Right cardiac atrium (tissue), 5 donors: Measurements from ENCODE around the gene KLK15. TPM values are rescaled to one million over a fixed set of nuclear protein-coding genes. Genes with fewer than 3 reads are reported as not detected.

Experiments used
- ATAC-seq, 2 donors: fragments of 200-7000 bp; cut with Tn5 transposase; one replicate each; pipeline versions ENCODE4 v1.8.0 to v1.9.1; 2020; ENCODE audit warnings: moderate library complexity in 2 of 2, mild to moderate bottlenecking in 1 of 2
- DNase-seq, 3 donors: peaks; one replicate each; pipeline ENCODE4 v3.0.0-alpha.2; 2020
- H3K27ac ChIP-seq: one replicate; pipeline ENCODE4 v1.5.1; 2013; ENCODE audit warnings: mild to moderate bottlenecking, low read length, control low read depth, moderate library complexity
- H3K27me3 ChIP-seq: one replicate; pipeline ENCODE4 v1.6.1; 2013; ENCODE audit not compliant: control insufficient read depth, insufficient read depth
- H3K4me1 ChIP-seq: one replicate; pipeline ENCODE4 v1.6.1; 2013; ENCODE audit warnings: low read length; ENCODE audit not compliant: control insufficient read depth, insufficient read depth
- H3K4me3 ChIP-seq: one replicate; pipeline ENCODE4 v1.5.1; 2013; ENCODE audit warnings: low read length, control low read depth
- H3K9me3 ChIP-seq: one replicate; pipeline ENCODE4 v1.6.1; 2013; ENCODE audit warnings: low read length; ENCODE audit not compliant: control insufficient read depth
- WGBS: extraction: QIAGEN DNeasy Blood & Tissue Kit; methylation state at CpG from one replicate; pipeline ENCODE4 v1.1.7; 2013; 5-methylcytosine and 5-hydroxymethylcytosine counted together
- intact Hi-C, 4 donors: fragments of 100-400 bp; cut with DNase I; formaldehyde crosslinking; loops; one replicate each; pipeline versions ENCODE4 v1.11.0 to v1.14.0; 2022 to 2023
- polyA plus RNA-seq: library from polyadenylated mRNA; stranded (reverse); fragments of 200-250 nt; gene quantifications from one replicate; pipeline ENCODE4 v1.2.3, GENCODE V29; 2013
- total RNA-seq, 4 donors: library from RNA; stranded (reverse); fragmentation: NEBNext Ultra II Directional; extraction: Animal tissue kit (Norgen Biotek cat#: 25700); gene quantifications; one replicate each; pipeline ENCODE4 v1.2.1, GENCODE V29; 2021
- donor health status: healthy with polysubstance abuse.
- donor health status: DM: no; HTN: yes; CAD: no.
- donor health status: DM: no; HTN: no; CAD: no.
- donor health status: DM: no; HTN: yes; CAD: no; lungs with severe emphysema.
- donor health status: DM: yes; HTN: yes; CAD: no.

Gene KLK15
- total and polyA plus RNA-seq, 5 donors = not detected

GRCh38 chr19:50779504-50780457 lies 53.6 kb downstream of the KLK15 start:
- no peaks in the 10 kb centered on the region for H3K9me3 ChIP-seq
- 26% methylated on average over 25 of the region's 25 CpGs for WGBS
- H3K27me3 ChIP-seq = no peaks in the 10 kb centered on the region
- no peak for ATAC-seq
- no peak for DNase-seq
- no peak overlapping the region for H3K4me3 ChIP-seq
- intact Hi-C loops = loop anchor here (5.0 to 10.0 kb wide), 5 partner anchors 242 to 532 kb away; partner anchors contain the start of gene NAPSA (in 1 of the 4)
- H3K27ac ChIP-seq = no peak overlapping the region
- no peaks in the 10 kb centered on the region for H3K4me1 ChIP-seq

DNA sequence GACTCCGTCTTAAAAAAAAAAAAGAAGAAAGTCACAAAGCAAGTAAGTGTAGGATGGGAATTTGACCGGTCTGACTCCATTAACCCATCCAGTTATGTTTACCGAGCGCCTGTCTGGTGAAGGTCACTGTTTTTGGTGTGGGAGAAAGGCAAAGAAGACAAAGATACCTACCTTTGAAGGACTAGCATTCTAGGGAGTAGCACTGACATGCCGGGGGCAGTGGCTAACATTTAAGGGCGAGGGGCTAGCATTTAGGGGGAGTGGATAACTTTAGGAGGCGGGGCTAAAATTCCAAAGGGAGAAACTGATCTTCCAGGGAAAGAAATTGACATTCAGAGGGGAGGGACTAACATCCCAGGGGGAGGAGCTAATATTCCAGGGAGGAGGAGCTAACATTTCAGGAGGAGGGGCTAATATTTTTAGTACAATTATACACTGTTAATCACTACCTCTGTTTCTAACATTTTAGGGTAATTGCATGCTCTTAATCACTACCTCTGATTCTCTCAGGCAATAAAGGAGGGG lies 54.4 kb downstream of the KLK15 start:
- no peak for ATAC-seq
- H3K4me3 ChIP-seq = no peak overlapping the region
- WGBS = 61% methylated on average over 7 of the region's 7 CpGs
- no peak overlapping the region for H3K27ac ChIP-seq
- intact Hi-C loops = loop anchor here in 1 of 4 donors (5.0 kb wide), 1 partner anchor 417 kb away; no protein-coding TSS in a partner anchor
- no peaks in the 10 kb centered on the region for H3K4me1 ChIP-seq
- DNase-seq = no peak
- no peaks in the 10 kb centered on the region for H3K27me3 ChIP-seq
- no peaks in the 10 kb centered on the region for H3K9me3 ChIP-seq

GRCh38 chr19:50777830-50778303 lies 55.5 kb downstream of the KLK15 start:
- H3K4me3 ChIP-seq = no peak overlapping the region
- no peaks in the 10 kb centered on the region for H3K4me1 ChIP-seq
- intact Hi-C loops = loop anchor here in 1 of 4 donors (5.0 kb wide), 1 partner anchor 416 kb away; no protein-coding TSS in a partner anchor
- no peak for DNase-seq
- H3K27me3 ChIP-seq = no peaks in the 10 kb centered on the region
- no peaks in the 10 kb centered on the region for H3K9me3 ChIP-seq
- WGBS = 1% methylated on average over 30 of the region's 30 CpGs
- ATAC-seq = no peak
- H3K27ac ChIP-seq = no peak overlapping the region

GRCh38 chr19:50777261-50777660 lies 56.1 kb downstream of the KLK15 start:
- intact Hi-C loops = loop anchor here in 1 of 4 donors (5.0 kb wide), 1 partner anchor 415 kb away; no protein-coding TSS in a partner anchor
- H3K27me3 ChIP-seq = no peaks in the 10 kb centered on the region
- 38% methylated on average over 4 of the region's 4 CpGs for WGBS
- H3K9me3 ChIP-seq = no peaks in the 10 kb centered on the region
- no peaks in the 10 kb centered on the region for H3K4me1 ChIP-seq
- H3K27ac ChIP-seq = no peak overlapping the region
- DNase-seq (no peak), ATAC-seq (no peak)
- no peak overlapping the region for H3K4me3 ChIP-seq

DNA sequence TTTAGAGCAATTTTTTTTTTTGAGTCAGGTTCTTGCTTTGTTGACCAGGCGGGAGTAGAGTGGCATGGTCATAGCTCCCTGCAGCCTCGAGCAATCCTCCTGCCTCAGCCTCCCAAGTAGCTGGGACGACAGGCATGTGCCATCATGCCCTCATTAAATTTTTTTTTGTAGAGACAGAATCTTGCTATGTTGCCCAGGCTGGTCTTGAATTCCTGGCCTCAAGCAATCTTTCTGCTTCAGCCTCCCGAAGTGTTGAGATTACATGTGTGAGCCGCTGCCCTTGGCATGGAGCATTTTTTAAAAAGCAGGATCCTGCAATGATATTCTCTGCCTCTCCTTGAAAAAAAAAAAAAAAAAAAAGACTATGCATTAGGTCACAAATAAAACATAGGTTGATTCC lies 57.2 kb downstream of the KLK15 start:
- Histone ChIP-seq H3K4me1 (no peaks in the 10 kb centered on the region), H3K27me3 (no peaks in the 10 kb centered on the region), H3K9me3 (no peaks in the 10 kb centered on the region), H3K4me3 (no peak overlapping the region), H3K27ac (no peak overlapping the region)
- DNase-seq (no peak), ATAC-seq (no peak)
- intact Hi-C loops = loop anchor here in 1 of 4 donors (5.0 kb wide), 1 partner anchor 414 kb away; no protein-coding TSS in a partner anchor
- WGBS = 84% methylated on average over 5 of the region's 5 CpGs

Other genes starting within 250 kb of the KLK15 start
- 1 to 10 TPM in 1 of 4 donors, under 1 TPM in 3; 0.43 to 1.0 (median 0.67) TPM for gene SYT3, start 193.7 kb downstream of the KLK15 start, total RNA-seq
- 0.25 TPM for gene SYT3, start 193.7 kb downstream of the KLK15 start, polyA plus RNA-seq
- gene C19orf81, start 184.1 kb downstream of the KLK15 start, total RNA-seq = 1 to 10 TPM in 2 of 4 donors, not detected in 2; 1.5 TPM
- gene C19orf81, start 184.1 kb downstream of the KLK15 start, polyA plus RNA-seq = 0.52 TPM
- 1 to 10 TPM in 1 of 4 donors, under 1 TPM in 3; 0.09 to 1.2 (median 0.44) TPM for gene SHANK1, start 113.8 kb downstream of the KLK15 start, total RNA-seq
- 1.9 TPM for gene SHANK1, start 113.8 kb downstream of the KLK15 start, polyA plus RNA-seq
- 10 to 100 TPM in 2 of 4 donors, 1 to 10 TPM in 2; 8.2 to 10.2 (median 10.0) TPM for gene CLEC11A, start 110.2 kb downstream of the KLK15 start, total RNA-seq
- gene CLEC11A, start 110.2 kb downstream of the KLK15 start, polyA plus RNA-seq = 5.5 TPM
- not detected for gene GPR32, start 63.1 kb downstream of the KLK15 start, total RNA-seq
- not detected for gene GPR32, start 63.1 kb downstream of the KLK15 start, polyA plus RNA-seq
- not detected for gene ACP4, start 43.2 kb downstream of the KLK15 start, total RNA-seq
- not detected for gene ACP4, start 43.2 kb downstream of the KLK15 start, polyA plus RNA-seq
- under 1 TPM in 2 of 4 donors, not detected in 2; 0.54 to 0.82 TPM for gene KLK1, start 9.8 kb downstream of the KLK15 start, total RNA-seq
- gene KLK1, start 9.8 kb downstream of the KLK15 start, polyA plus RNA-seq = 0.18 TPM
- gene KLK3, start 21.3 kb upstream of the KLK15 start, total RNA-seq = not detected
- gene KLK3, start 21.3 kb upstream of the KLK15 start, polyA plus RNA-seq = not detected
- gene KLK2, start 39.9 kb upstream of the KLK15 start, total RNA-seq = not detected
- not detected for gene KLK2, start 39.9 kb upstream of the KLK15 start, polyA plus RNA-seq
- not detected for gene KLK4, start 77.8 kb upstream of the KLK15 start, total RNA-seq
- not detected for gene KLK4, start 77.8 kb upstream of the KLK15 start, polyA plus RNA-seq
- not detected for gene KLK5, start 119.5 kb upstream of the KLK15 start, total RNA-seq
- gene KLK5, start 119.5 kb upstream of the KLK15 start, polyA plus RNA-seq = not detected
- not detected for gene KLK6, start 136.0 kb upstream of the KLK15 start, total RNA-seq
- not detected for gene KLK6, start 136.0 kb upstream of the KLK15 start, polyA plus RNA-seq
- not detected for gene KLK7, start 150.3 kb upstream of the KLK15 start, total RNA-seq
- gene KLK7, start 150.3 kb upstream of the KLK15 start, polyA plus RNA-seq = not detected
- gene KLK8, start 168.0 kb upstream of the KLK15 start, total RNA-seq = not detected
- gene KLK8, start 168.0 kb upstream of the KLK15 start, polyA plus RNA-seq = 0.07 TPM
- gene KLK10, start 186.1 kb upstream of the KLK15 start, total RNA-seq = under 1 TPM in 3 of 4 donors, not detected in 1; 0.48 to 0.89 (median 0.50) TPM
- gene KLK10, start 186.1 kb upstream of the KLK15 start, polyA plus RNA-seq = 0.48 TPM
- gene KLK11, start 193.0 kb upstream of the KLK15 start, total RNA-seq = under 1 TPM in 3 of 4 donors, not detected in 1; 0.50 to 0.69 (median 0.50) TPM
- 0.14 TPM for gene KLK11, start 193.0 kb upstream of the KLK15 start, polyA plus RNA-seq
- not detected for gene KLK12, start 201.4 kb upstream of the KLK15 start, total RNA-seq
- not detected for gene KLK12, start 201.4 kb upstream of the KLK15 start, polyA plus RNA-seq
- not detected for gene KLK13, start 231.5 kb upstream of the KLK15 start, total RNA-seq
- gene KLK13, start 231.5 kb upstream of the KLK15 start, polyA plus RNA-seq = 0.20 TPM
- gene KLK14, start 249.3 kb upstream of the KLK15 start, total RNA-seq = 1 to 10 TPM in 1 of 4 donors, under 1 TPM in 1, not detected in 2; 0.31 to 1.0 TPM
- gene KLK14, start 249.3 kb upstream of the KLK15 start, polyA plus RNA-seq = not detected